DND-41 (cell line): ENCODE data around the gene BMF.

Source experiments
- ATAC-seq: fragments of 200-7000 bp; cut with Tn5 transposase; 3 replicates; pipeline ENCODE4 v1.9.1; 2021; ENCODE audit warnings: low read depth; ENCODE audit not compliant: insufficient read depth
- DNase-seq: peaks from one replicate; pipeline ENCODE4 v3.0.0-alpha.2; 2020
- H2AFZ ChIP-seq: 2 replicates; pipeline ENCODE4 v1.6.0; 2012; ENCODE audit warnings: low read depth, low read length
- H3K27ac ChIP-seq: 2 replicates; pipeline ENCODE4 v1.5.1; 2012; ENCODE audit warnings: low read length, inconsistent platforms
- H3K27me3 ChIP-seq: fragments of 200-600 bp; sonication (generic); 2 replicates; pipeline ENCODE4 v1.6.0; 2012; ENCODE audit warnings: low read length, mild to moderate bottlenecking, inconsistent platforms; ENCODE audit not compliant: insufficient read depth, poor library complexity
- H3K36me3 ChIP-seq: 2 replicates; pipeline ENCODE4 v1.5.1; 2012; ENCODE audit warnings: low read length, inconsistent platforms; ENCODE audit not compliant: insufficient read depth
- H3K4me1 ChIP-seq: 2 replicates; pipeline ENCODE4 v1.5.1; 2012; ENCODE audit warnings: mild to moderate bottlenecking, low read length; ENCODE audit not compliant: insufficient read depth
- H3K4me2 ChIP-seq: 2 replicates; pipeline ENCODE4 v1.6.0; 2012; ENCODE audit warnings: mild to moderate bottlenecking, moderate library complexity, low read length, inconsistent platforms; ENCODE audit not compliant: insufficient read depth
- H3K4me3 ChIP-seq, 2 experiments: fragments of 200-600 bp in 1 of 2; shearing (Covaris generic) in 1 of 2; 2 replicates each; pipeline ENCODE4 v1.5.1; 2012 to 2016; ENCODE audit warnings: inconsistent platforms in 2 of 2, low read length in 2 of 2, mild to moderate bottlenecking in 2 of 2, low read depth in 1 of 2, moderate library complexity in 1 of 2
- H3K79me2 ChIP-seq: 2 replicates; pipeline ENCODE4 v1.6.0; 2012; ENCODE audit warnings: low read length, inconsistent platforms; ENCODE audit not compliant: insufficient read depth
- H3K9ac ChIP-seq: 2 replicates; pipeline ENCODE4 v1.6.0; 2012; ENCODE audit warnings: low read depth, mild to moderate bottlenecking, inconsistent platforms, low read length, moderate library complexity
- H3K9me3 ChIP-seq: 2 replicates; pipeline ENCODE4 v1.5.1; 2012; ENCODE audit warnings: low read length, moderate library complexity, mild to moderate bottlenecking, inconsistent platforms; ENCODE audit not compliant: insufficient read depth, severe bottlenecking
- H4K20me1 ChIP-seq: 2 replicates; pipeline ENCODE4 v1.6.0; 2012; ENCODE audit warnings: low read length; ENCODE audit not compliant: insufficient read depth
- EZH2 ChIP-seq: IDR thresholded peaks from 3 replicates; pipeline ENCODE4 v1.6.1; 2012; ENCODE audit warnings: borderline replicate concordance, low read depth, mild to moderate bottlenecking, moderate library complexity, low read length, inconsistent platforms; ENCODE audit not compliant: severe bottlenecking
- TF ChIP-seq, protein P1 (sequence below): IDR thresholded peaks from 2 replicates; pipeline ENCODE4 v1.5.1; 2012; ENCODE audit warnings: borderline replicate concordance, low read length, moderate library complexity, mild to moderate bottlenecking; ENCODE audit not compliant: poor library complexity, severe bottlenecking; ENCODE audit errors: extremely low read depth

BMF gene

DNA sequence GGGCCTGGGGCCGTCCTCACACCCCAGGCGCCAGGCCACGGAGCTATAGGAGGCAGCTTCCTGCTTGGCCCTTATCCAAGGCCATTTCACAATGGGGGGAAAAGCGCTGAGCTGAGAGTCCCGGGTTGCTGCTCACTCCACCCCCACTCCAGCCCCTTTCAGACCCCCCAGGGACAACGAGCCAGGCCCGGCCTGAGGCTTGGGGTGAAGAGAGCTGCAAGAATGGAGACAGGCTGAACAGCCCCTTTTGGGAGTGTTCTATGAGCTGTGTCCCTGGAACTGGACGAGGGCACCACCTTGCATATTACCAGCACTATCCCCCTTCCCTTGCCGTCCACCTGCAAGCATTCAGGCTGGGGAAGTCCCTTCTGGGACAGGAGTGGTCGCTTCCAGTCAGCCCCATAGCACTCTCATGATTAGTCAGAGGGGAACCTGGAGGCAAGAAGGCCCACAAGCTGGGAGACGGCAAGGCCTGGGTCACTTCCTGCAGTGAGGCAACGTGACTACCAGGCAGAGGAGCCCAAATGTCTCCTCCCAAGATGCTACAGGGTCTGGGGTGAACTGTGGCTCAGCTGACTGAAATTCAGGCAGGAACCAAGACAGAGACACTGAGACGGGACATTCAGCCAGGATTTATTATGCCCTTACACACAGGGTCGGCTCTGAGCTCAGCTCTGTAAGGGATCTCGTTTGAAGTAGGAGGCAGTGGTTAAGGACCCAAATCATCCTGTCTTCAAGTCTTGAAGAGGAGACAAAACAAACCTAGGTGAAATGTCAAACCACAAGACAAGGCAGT, 61.1 kb downstream of the BMF start:
- H3K4me3 ChIP-seq, result peak overlapping the region in 1 of 2 experiments; percentile 27; a peak in 1 of 4 replicates
- H3K79me2 ChIP-seq, result peaks cover 24% of the 10 kb centered on the region
- H3K4me2 ChIP-seq, result peak overlapping the region; percentile 54
- H3K36me3 ChIP-seq, result peaks cover 15% of the 10 kb centered on the region; the same call in 1 of the 2 replicates
- peaks cover 85% of the 10 kb centered on the region for H3K4me1 ChIP-seq
- H3K27ac ChIP-seq, result peak overlapping the region; percentile 100
- peak; percentile 46 for ATAC-seq
- peak overlapping the region; percentile 46 for H3K9ac ChIP-seq
- no peaks in the 10 kb centered on the region for H3K27me3 ChIP-seq
- H4K20me1 ChIP-seq, result no peaks in the 10 kb centered on the region
- DNase-seq, result peak; percentile 63
- peak overlapping the region; percentile 29; the same call in 1 of the 2 replicates for H2AFZ ChIP-seq
- no peak for TF ChIP-seq EZH2
- TF ChIP-seq, protein P1, sequence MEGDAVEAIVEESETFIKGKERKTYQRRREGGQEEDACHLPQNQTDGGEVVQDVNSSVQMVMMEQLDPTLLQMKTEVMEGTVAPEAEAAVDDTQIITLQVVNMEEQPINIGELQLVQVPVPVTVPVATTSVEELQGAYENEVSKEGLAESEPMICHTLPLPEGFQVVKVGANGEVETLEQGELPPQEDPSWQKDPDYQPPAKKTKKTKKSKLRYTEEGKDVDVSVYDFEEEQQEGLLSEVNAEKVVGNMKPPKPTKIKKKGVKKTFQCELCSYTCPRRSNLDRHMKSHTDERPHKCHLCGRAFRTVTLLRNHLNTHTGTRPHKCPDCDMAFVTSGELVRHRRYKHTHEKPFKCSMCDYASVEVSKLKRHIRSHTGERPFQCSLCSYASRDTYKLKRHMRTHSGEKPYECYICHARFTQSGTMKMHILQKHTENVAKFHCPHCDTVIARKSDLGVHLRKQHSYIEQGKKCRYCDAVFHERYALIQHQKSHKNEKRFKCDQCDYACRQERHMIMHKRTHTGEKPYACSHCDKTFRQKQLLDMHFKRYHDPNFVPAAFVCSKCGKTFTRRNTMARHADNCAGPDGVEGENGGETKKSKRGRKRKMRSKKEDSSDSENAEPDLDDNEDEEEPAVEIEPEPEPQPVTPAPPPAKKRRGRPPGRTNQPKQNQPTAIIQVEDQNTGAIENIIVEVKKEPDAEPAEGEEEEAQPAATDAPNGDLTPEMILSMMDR, result no peak
- H3K9me3 ChIP-seq, result no peaks in the 10 kb centered on the region

DNA sequence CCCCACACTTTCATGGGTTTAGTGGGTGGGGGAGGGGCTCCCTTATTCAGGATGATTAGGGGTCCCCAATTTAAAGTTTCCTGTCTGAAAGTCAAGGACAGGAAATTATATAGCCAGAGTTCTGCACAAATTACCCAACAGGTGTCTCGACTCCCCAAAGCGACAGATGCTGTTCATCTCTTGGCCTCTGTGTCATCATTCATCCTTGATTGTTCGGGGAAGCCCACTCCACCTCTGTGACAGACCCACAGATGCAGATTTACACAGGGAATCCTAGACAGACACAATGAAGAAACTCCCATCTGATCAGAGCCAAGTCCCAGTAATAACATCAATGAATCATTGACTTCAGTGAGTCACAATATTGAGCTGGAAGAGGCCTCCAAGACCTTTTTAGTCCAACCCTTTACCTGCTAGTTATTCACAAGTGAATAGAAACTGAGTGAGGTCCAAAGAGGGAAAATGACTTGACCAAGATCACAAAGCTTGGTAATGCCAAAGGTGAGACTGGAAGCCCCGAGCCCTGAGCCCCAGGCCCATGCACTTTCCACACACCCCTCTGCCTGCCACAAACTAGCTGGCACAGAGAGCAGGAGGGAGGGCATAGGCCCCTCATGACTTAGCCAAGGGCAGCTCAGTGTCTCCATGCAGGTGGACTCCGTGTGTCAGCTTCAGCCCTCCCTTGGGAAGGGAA, 61.8 kb downstream of the BMF start:
- DNase-seq (no peak), ATAC-seq (no peak)
- no peak overlapping the region for H3K4me3 ChIP-seq
- H3K79me2 ChIP-seq, result peaks cover 23% of the 10 kb centered on the region
- peak overlapping the region; percentile 100 for H3K27ac ChIP-seq
- no peak overlapping the region for H2AFZ ChIP-seq
- H3K9me3 ChIP-seq, result no peaks in the 10 kb centered on the region
- H3K27me3 ChIP-seq, result no peaks in the 10 kb centered on the region
- peaks cover 77% of the 10 kb centered on the region for H3K4me1 ChIP-seq
- H3K36me3 ChIP-seq, result peaks cover 15% of the 10 kb centered on the region; the same call in 1 of the 2 replicates
- TF ChIP-seq, protein P1, result no peak
- no peak for TF ChIP-seq EZH2
- H3K4me2 ChIP-seq, result no peak overlapping the region; the same call in 1 of the 2 replicates
- H3K9ac ChIP-seq, result peak overlapping the region; percentile 46
- no peaks in the 10 kb centered on the region for H4K20me1 ChIP-seq

GRCh38 chr15:40045572-40046217, 63.0 kb downstream of the BMF start:
- ATAC-seq, result no peak

More at GRCh38 chr15:40045572-40046217, 63.0 kb downstream of the BMF start:
- no peaks in the 10 kb centered on the region for H4K20me1 ChIP-seq
- H2AFZ ChIP-seq, result no peak overlapping the region
- no peak for DNase-seq
- H3K9me3 ChIP-seq, result no peaks in the 10 kb centered on the region
- no peaks in the 10 kb centered on the region for H3K27me3 ChIP-seq
- H3K4me1 ChIP-seq, result peaks cover 72% of the 10 kb centered on the region
- no peak overlapping the region for H3K4me3 ChIP-seq
- TF ChIP-seq, protein P1, result no peak
- TF ChIP-seq EZH2, result no peak
- no peak overlapping the region for H3K4me2 ChIP-seq
- H3K27ac ChIP-seq, result peak overlapping the region; percentile 100
- peaks cover 31% of the 10 kb centered on the region for H3K79me2 ChIP-seq
- peaks cover 15% of the 10 kb centered on the region; the same call in 1 of the 2 replicates for H3K36me3 ChIP-seq
- H3K9ac ChIP-seq, result peak overlapping the region; percentile 24
